ENCODE results near the gene INF2.

- TF ChIP-seq POLR2AphosphoS5 (IDR thresholded peaks at IDR 0.05), result no peak
- no peak for TF ChIP-seq CTCF (IDR thresholded peaks at IDR 0.05)
Measured at GRCh38 chr14:104697317-104697703, 7.9 kb downstream of the INF2 start.

Data from esophagus muscularis mucosa (tissue), 3 donors.